MV-4-11 (cell line): ENCODE results near the gene FILIP1.

Experiments used
- DNase-seq: peaks from one replicate; lab custom pipeline; 2025; lab: John Stamatoyannopoulos, UW

FILIP1 gene

GRCh38 chr6:75337835-75338580, 155.6 kb downstream of the FILIP1 start:
- no peak for DNase-seq

GRCh38 chr6:75334266-75335040, 159.1 kb downstream of the FILIP1 start:
- DNase-seq, result no peak

- DNase-seq, result no peak
Observed at GRCh38 chr6:75333676-75334200, 159.9 kb downstream of the FILIP1 start.

- no peak for DNase-seq
Observed at GRCh38 chr6:75331151-75331550, 162.4 kb downstream of the FILIP1 start.

- DNase-seq, result no peak
Observed at GRCh38 chr6:75329703-75330102, 163.9 kb downstream of the FILIP1 start.

GRCh38 chr6:75327807-75328206, 165.8 kb downstream of the FILIP1 start:
- no peak for DNase-seq

- DNase-seq, result no peak
Observed at GRCh38 chr6:75326557-75327258, 166.9 kb downstream of the FILIP1 start.

- DNase-seq, result no peak
Observed at GRCh38 chr6:75318900-75319299, 174.7 kb downstream of the FILIP1 start.

GRCh38 chr6:75317503-75318206, 175.9 kb downstream of the FILIP1 start:
- no peak for DNase-seq

GRCh38 chr6:75315978-75316377, 177.6 kb downstream of the FILIP1 start:
- DNase-seq, result no peak

- DNase-seq, result no peak
Observed at GRCh38 chr6:75308250-75308988, 185.2 kb downstream of the FILIP1 start.

GRCh38 chr6:75307364-75308004, 186.1 kb downstream of the FILIP1 start:
- DNase-seq, result no peak

- DNase-seq, result no peak
Observed at GRCh38 chr6:75306064-75306463, 187.5 kb downstream of the FILIP1 start.

GRCh38 chr6:75305573-75305972, 188.0 kb downstream of the FILIP1 start:
- no peak for DNase-seq

- no peak for DNase-seq
Observed at GRCh38 chr6:75302280-75302679, 191.3 kb downstream of the FILIP1 start.

- DNase-seq, result no peak
Observed at GRCh38 chr6:75301537-75301936, 192.1 kb downstream of the FILIP1 start.

- no peak for DNase-seq
Observed at GRCh38 chr6:75301088-75301487, 192.5 kb downstream of the FILIP1 start.

GRCh38 chr6:75300531-75300855, 193.1 kb downstream of the FILIP1 start:
- DNase-seq, result no peak

- DNase-seq, result no peak
Observed at GRCh38 chr6:75299801-75300530, 193.6 kb downstream of the FILIP1 start.
